Endothelial cell of umbilical vein (primary cell): ENCODE measurements around the gene SPDYE5.
"Not testable (repeated sequence)": the region's sequence is repeated elsewhere in the genome, so short reads cannot be mapped to it uniquely, and the experiment has no call there.

Experiments used
- EZH2 ChIP-seq: IDR thresholded peaks from 2 replicates; pipeline ENCODE4 v1.6.1; 2012; ENCODE audit warnings: borderline replicate concordance, low read depth, mild to moderate bottlenecking, moderate library complexity, low read length, inconsistent platforms; ENCODE audit not compliant: severe bottlenecking
- FOS ChIP-seq: IDR thresholded peaks from 2 replicates; pipeline ENCODE4 v1.6.1; 2011; ENCODE audit warnings: mild to moderate bottlenecking, low read length, moderate library complexity, borderline replicate concordance; ENCODE audit not compliant: insufficient read depth
- GATA2 ChIP-seq: IDR thresholded peaks from 2 replicates; pipeline ENCODE4 v1.7.0; 2011; ENCODE audit warnings: low read depth, mild to moderate bottlenecking, moderate library complexity, mixed read lengths, low read length; ENCODE audit not compliant: insufficient read length, insufficient read depth
- JUN ChIP-seq: IDR thresholded peaks from 2 replicates; pipeline ENCODE4 v1.6.1; 2011; ENCODE audit warnings: borderline replicate concordance, low read depth; ENCODE audit not compliant: insufficient read length, insufficient read depth
- MYC ChIP-seq: IDR thresholded peaks from one replicate; pipeline ENCODE4 v1.6.1; 2011; ENCODE audit warnings: mild to moderate bottlenecking, low read depth, low read length
- POLR2A ChIP-seq: IDR thresholded peaks from 2 replicates; pipeline ENCODE4 v1.6.1; 2012; ENCODE audit warnings: low read depth, mild to moderate bottlenecking, control low read depth, low read length
- POLR2AphosphoS5 ChIP-seq: IDR thresholded peaks from 2 replicates; pipeline ENCODE4 v1.6.1; 2012; ENCODE audit warnings: low read depth, mild to moderate bottlenecking, control low read depth, low read length, moderate library complexity; ENCODE audit not compliant: insufficient read depth
- TF ChIP-seq, protein P1 (sequence below), 2 donors: IDR thresholded peaks; 1 replicate in 1 of 2; 2 replicates in 1 of 2; pipeline ENCODE4 v1.5.1; 2011; ENCODE audit warnings: low read length in 2 of 2, mild to moderate bottlenecking in 2 of 2, moderate library complexity in 2 of 2, control low read depth in 1 of 2, inconsistent platforms in 1 of 2, low read depth in 1 of 2; ENCODE audit not compliant: insufficient read depth in 1 of 2; ENCODE audit errors: extremely low read depth in 1 of 2
- TF ChIP-seq, protein P2 (sequence below): IDR thresholded peaks from 2 replicates; pipeline ENCODE4 v1.6.1; 2011; ENCODE audit not compliant: insufficient read depth, insufficient read length

DNA sequence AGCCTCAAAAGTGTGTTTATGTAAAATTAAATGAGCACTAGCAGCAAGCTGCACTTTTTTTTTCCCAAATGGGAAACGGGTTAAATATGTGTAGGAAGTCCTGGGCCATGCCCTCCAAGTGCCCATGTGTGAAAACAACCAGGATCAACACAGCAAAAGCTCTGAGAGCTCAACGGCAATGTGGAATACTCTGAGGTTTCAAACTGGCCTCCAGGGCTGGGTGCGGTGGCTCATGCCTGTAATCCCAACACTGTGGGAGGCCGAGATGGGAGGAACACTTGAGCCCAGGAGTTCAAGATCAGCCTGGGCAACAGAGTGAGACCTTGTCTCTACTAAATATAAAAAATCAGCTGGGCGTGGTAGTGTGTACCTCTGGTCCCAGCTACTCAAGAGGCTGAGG is 34.1 kb upstream of the SPDYE5 start:
- TF ChIP-seq, protein P1, sequence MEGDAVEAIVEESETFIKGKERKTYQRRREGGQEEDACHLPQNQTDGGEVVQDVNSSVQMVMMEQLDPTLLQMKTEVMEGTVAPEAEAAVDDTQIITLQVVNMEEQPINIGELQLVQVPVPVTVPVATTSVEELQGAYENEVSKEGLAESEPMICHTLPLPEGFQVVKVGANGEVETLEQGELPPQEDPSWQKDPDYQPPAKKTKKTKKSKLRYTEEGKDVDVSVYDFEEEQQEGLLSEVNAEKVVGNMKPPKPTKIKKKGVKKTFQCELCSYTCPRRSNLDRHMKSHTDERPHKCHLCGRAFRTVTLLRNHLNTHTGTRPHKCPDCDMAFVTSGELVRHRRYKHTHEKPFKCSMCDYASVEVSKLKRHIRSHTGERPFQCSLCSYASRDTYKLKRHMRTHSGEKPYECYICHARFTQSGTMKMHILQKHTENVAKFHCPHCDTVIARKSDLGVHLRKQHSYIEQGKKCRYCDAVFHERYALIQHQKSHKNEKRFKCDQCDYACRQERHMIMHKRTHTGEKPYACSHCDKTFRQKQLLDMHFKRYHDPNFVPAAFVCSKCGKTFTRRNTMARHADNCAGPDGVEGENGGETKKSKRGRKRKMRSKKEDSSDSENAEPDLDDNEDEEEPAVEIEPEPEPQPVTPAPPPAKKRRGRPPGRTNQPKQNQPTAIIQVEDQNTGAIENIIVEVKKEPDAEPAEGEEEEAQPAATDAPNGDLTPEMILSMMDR (IDR thresholded peaks at IDR 0.05; ENCODE audit: extremely low read depth in 1 of 2, insufficient read depth in 1 of 2, low read depth in 1 of 2, low read length in 2 of 2), result not testable (repeated sequence)
- TF ChIP-seq POLR2A, MYC, POLR2AphosphoS5, EZH2, GATA2, JUN, FOS: not testable (repeated sequence)
- TF ChIP-seq, protein P2, sequence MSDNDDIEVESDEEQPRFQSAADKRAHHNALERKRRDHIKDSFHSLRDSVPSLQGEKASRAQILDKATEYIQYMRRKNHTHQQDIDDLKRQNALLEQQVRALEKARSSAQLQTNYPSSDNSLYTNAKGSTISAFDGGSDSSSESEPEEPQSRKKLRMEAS, result not testable (repeated sequence)
